HEK293 (cell line): ENCODE measurements around the gene PRSS12.

Experiments
- EGR2 ChIP-seq: fragments of 450-650 bp; formaldehyde crosslinking; IDR thresholded peaks from 2 replicates; pipeline ENCODE4 v1.5.1; 2016; ENCODE audit warnings: low read depth, missing biosample characterization, missing genetic modification characterization
- GLI2 ChIP-seq: fragments of 450-650 bp; formaldehyde crosslinking; IDR thresholded peaks from 2 replicates; pipeline ENCODE4; 2017; ENCODE audit warnings: missing biosample characterization, missing genetic modification characterization, low read depth, borderline replicate concordance
- GLIS2 ChIP-seq: fragments of 450-650 bp; formaldehyde crosslinking; IDR thresholded peaks from 2 replicates; pipeline ENCODE4 v1.5.1; 2016; ENCODE audit warnings: missing biosample characterization, missing genetic modification characterization
- KLF10 ChIP-seq: fragments of 450-650 bp; IDR thresholded peaks from 2 replicates; pipeline ENCODE4 v1.5.1; 2018; ENCODE audit warnings: missing biosample characterization, mild to moderate bottlenecking, missing genetic modification characterization
- MEIS1 ChIP-seq: sonication (generic); formaldehyde crosslinking; IDR thresholded peaks from 2 replicates; pipeline ENCODE4 v1.8.1; 2022; ENCODE audit warnings: missing genetic modification reagents, mild to moderate bottlenecking, borderline replicate concordance
- ZBTB7A ChIP-seq: fragments of 450-650 bp; formaldehyde crosslinking; IDR thresholded peaks from 2 replicates; pipeline ENCODE4 v1.5.1; 2016; ENCODE audit warnings: low read depth, missing biosample characterization, missing genetic modification characterization
- ZFP37 ChIP-seq: fragments of 450-650 bp; formaldehyde crosslinking; IDR thresholded peaks from 2 replicates; pipeline ENCODE4 v1.5.1; 2016; ENCODE audit warnings: missing biosample characterization, missing genetic modification characterization
- ZNF174 ChIP-seq: fragments of 450-650 bp; formaldehyde crosslinking; IDR thresholded peaks from 2 replicates; pipeline ENCODE4 v1.5.0; 2017; ENCODE audit warnings: missing biosample characterization, mild to moderate bottlenecking, missing genetic modification characterization
- ZNF2 ChIP-seq: fragments of 450-650 bp; formaldehyde crosslinking; IDR thresholded peaks from 2 replicates; pipeline ENCODE4 v1.5.1; 2016; ENCODE audit warnings: missing biosample characterization, missing genetic modification characterization
- ZNF24 ChIP-seq: fragments of 450-650 bp; formaldehyde crosslinking; IDR thresholded peaks from 2 replicates; pipeline ENCODE4 v1.5.1; 2016; ENCODE audit warnings: missing biosample characterization, missing genetic modification characterization
- ZNF280C ChIP-seq: fragments of 450-650 bp; formaldehyde crosslinking; IDR thresholded peaks from 2 replicates; pipeline ENCODE4 v1.5.1; 2016; ENCODE audit warnings: missing biosample characterization, missing genetic modification characterization
- ZNF311 ChIP-seq: fragments of 450-650 bp; formaldehyde crosslinking; IDR thresholded peaks from 2 replicates; pipeline ENCODE4 v1.5.1; 2017; ENCODE audit warnings: missing biosample characterization, missing genetic modification characterization, borderline replicate concordance
- ZNF354C ChIP-seq: fragments of 450-650 bp; formaldehyde crosslinking; IDR thresholded peaks from 2 replicates; pipeline ENCODE4 v1.5.1; 2016; ENCODE audit warnings: missing biosample characterization, missing genetic modification characterization, low read depth, borderline replicate concordance
- ZNF366 ChIP-seq: fragments of 450-650 bp; formaldehyde crosslinking; conservative IDR thresholded peaks from 2 replicates; pipeline ENCODE4 v1.5.1; 2016; ENCODE audit warnings: missing biosample characterization, missing genetic modification characterization
- ZNF488 ChIP-seq: fragments of 450-650 bp; formaldehyde crosslinking; IDR thresholded peaks from 2 replicates; pipeline ENCODE4 v1.5.1; 2016; ENCODE audit warnings: missing biosample characterization, missing genetic modification characterization
- ZNF521 ChIP-seq: fragments of 450-650 bp; formaldehyde crosslinking; IDR thresholded peaks from 2 replicates; pipeline ENCODE4 v1.5.1; 2017; ENCODE audit warnings: missing biosample characterization, mild to moderate bottlenecking, missing genetic modification characterization
- ZNF529 ChIP-seq: fragments of 450-650 bp; formaldehyde crosslinking; IDR thresholded peaks from 2 replicates; pipeline ENCODE4 v1.5.1; 2017; ENCODE audit warnings: missing genetic modification characterization, missing biosample characterization; ENCODE audit not compliant: insufficient replicate concordance
- ZNF707 ChIP-seq: fragments of 450-650 bp; formaldehyde crosslinking; IDR thresholded peaks from 2 replicates; pipeline ENCODE4 v1.5.1; 2016; ENCODE audit warnings: missing biosample characterization, missing genetic modification characterization
- ZNF777 ChIP-seq: fragments of 450-650 bp; formaldehyde crosslinking; IDR thresholded peaks from 2 replicates; pipeline ENCODE4 v1.5.1; 2017; ENCODE audit warnings: missing biosample characterization, missing genetic modification characterization, borderline replicate concordance
- ZSCAN18 ChIP-seq: fragments of 450-650 bp; formaldehyde crosslinking; IDR thresholded peaks from 2 replicates; pipeline ENCODE4 v1.5.1; 2016; ENCODE audit warnings: missing biosample characterization, missing genetic modification characterization
- TF ChIP-seq, protein P1 (sequence below): fragments of 450-650 bp; formaldehyde crosslinking; IDR thresholded peaks from 2 replicates; pipeline ENCODE4 v1.5.1; 2017; ENCODE audit warnings: missing biosample characterization, missing genetic modification characterization
- TF ChIP-seq, protein P2 (sequence below): fragments of 450-650 bp; formaldehyde crosslinking; IDR thresholded peaks from 2 replicates; pipeline ENCODE4 v1.5.1; 2016; ENCODE audit warnings: missing biosample characterization, missing genetic modification characterization
- TF ChIP-seq, protein P3 (sequence below): fragments of 450-650 bp; formaldehyde crosslinking; IDR thresholded peaks from 2 replicates; pipeline ENCODE4 v1.5.1; 2016; ENCODE audit warnings: missing biosample characterization, missing genetic modification characterization, borderline replicate concordance

PRSS12 gene

GRCh38 chr4:118327554-118328241 is 25.1 kb downstream of the PRSS12 start (continued):
- TF ChIP-seq ZSCAN18 (tag by site-specific recombination) (no peak), ZNF488 (tag by site-specific recombination) (peak; percentile 87), ZNF2 (tag by site-specific recombination) (peak; percentile 87; the same call in 1 of the 2 replicates), ZNF311 (tag by site-specific recombination) (no peak), GLIS2 (tag by site-specific recombination) (peak; percentile 31; the same call in 1 of the 2 replicates), ZNF521 (tag by site-specific recombination) (no peak), ZNF707 (no peak), ZNF280C (tag by site-specific recombination) (no peak), ZNF174 (tag by site-specific recombination) (no peak), ZNF777 (tag by site-specific recombination) (no peak), ZNF366 (peak; percentile 87), EGR2 (tag by site-specific recombination) (no peak), ZNF354C (tag by site-specific recombination) (0 out of 2 replicates have a peak, but pooled peaks have one; percentile 43), ZNF24 (tag by site-specific recombination) (peak; percentile 96), ZBTB7A (no peak), KLF10 (tag by site-specific recombination) (peak; percentile 89), ZNF529 (tag by site-specific recombination) (no peak), MEIS1 (CRISPR knock-in tag) (no peak), ZFP37 (tag by site-specific recombination) (no peak), GLI2 (tag by site-specific recombination) (peak; percentile 98)
- TF ChIP-seq, protein P1, sequence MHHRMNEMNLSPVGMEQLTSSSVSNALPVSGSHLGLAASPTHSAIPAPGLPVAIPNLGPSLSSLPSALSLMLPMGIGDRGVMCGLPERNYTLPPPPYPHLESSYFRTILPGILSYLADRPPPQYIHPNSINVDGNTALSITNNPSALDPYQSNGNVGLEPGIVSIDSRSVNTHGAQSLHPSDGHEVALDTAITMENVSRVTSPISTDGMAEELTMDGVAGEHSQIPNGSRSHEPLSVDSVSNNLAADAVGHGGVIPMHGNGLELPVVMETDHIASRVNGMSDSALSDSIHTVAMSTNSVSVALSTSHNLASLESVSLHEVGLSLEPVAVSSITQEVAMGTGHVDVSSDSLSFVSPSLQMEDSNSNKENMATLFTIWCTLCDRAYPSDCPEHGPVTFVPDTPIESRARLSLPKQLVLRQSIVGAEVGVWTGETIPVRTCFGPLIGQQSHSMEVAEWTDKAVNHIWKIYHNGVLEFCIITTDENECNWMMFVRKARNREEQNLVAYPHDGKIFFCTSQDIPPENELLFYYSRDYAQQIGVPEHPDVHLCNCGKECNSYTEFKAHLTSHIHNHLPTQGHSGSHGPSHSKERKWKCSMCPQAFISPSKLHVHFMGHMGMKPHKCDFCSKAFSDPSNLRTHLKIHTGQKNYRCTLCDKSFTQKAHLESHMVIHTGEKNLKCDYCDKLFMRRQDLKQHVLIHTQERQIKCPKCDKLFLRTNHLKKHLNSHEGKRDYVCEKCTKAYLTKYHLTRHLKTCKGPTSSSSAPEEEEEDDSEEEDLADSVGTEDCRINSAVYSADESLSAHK (tag by site-specific recombination), result peak; percentile 98
- TF ChIP-seq, protein P2, sequence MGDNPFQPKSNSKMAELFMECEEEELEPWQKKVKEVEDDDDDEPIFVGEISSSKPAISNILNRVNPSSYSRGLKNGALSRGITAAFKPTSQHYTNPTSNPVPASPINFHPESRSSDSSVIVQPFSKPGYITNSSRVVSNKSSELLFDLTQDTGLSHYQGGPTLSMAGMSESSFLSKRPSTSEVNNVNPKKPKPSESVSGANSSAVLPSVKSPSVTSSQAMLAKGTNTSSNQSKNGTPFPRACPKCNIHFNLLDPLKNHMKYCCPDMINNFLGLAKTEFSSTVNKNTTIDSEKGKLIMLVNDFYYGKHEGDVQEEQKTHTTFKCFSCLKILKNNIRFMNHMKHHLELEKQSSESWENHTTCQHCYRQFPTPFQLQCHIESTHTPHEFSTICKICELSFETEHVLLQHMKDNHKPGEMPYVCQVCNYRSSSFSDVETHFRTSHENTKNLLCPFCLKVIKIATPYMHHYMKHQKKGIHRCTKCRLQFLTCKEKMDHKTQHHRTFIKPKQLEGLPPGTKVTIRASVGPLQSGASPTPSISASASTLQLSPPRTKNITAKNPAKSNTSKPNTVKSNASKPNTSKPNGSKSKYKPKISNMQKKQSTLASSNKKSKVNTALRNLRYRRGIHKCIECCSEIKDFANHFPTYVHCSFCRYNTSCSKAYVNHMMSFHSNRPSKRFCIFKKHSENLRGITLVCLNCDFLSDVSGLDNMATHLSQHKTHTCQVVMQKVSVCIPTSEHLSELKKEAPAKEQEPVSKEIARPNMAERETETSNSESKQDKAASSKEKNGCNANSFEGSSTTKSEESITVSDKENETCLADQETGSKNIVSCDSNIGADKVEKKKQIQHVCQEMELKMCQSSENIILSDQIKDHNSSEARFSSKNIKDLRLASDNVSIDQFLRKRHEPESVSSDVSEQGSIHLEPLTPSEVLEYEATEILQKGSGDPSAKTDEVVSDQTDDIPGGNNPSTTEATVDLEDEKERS (tag by site-specific recombination), result no peak
- TF ChIP-seq, protein P3, sequence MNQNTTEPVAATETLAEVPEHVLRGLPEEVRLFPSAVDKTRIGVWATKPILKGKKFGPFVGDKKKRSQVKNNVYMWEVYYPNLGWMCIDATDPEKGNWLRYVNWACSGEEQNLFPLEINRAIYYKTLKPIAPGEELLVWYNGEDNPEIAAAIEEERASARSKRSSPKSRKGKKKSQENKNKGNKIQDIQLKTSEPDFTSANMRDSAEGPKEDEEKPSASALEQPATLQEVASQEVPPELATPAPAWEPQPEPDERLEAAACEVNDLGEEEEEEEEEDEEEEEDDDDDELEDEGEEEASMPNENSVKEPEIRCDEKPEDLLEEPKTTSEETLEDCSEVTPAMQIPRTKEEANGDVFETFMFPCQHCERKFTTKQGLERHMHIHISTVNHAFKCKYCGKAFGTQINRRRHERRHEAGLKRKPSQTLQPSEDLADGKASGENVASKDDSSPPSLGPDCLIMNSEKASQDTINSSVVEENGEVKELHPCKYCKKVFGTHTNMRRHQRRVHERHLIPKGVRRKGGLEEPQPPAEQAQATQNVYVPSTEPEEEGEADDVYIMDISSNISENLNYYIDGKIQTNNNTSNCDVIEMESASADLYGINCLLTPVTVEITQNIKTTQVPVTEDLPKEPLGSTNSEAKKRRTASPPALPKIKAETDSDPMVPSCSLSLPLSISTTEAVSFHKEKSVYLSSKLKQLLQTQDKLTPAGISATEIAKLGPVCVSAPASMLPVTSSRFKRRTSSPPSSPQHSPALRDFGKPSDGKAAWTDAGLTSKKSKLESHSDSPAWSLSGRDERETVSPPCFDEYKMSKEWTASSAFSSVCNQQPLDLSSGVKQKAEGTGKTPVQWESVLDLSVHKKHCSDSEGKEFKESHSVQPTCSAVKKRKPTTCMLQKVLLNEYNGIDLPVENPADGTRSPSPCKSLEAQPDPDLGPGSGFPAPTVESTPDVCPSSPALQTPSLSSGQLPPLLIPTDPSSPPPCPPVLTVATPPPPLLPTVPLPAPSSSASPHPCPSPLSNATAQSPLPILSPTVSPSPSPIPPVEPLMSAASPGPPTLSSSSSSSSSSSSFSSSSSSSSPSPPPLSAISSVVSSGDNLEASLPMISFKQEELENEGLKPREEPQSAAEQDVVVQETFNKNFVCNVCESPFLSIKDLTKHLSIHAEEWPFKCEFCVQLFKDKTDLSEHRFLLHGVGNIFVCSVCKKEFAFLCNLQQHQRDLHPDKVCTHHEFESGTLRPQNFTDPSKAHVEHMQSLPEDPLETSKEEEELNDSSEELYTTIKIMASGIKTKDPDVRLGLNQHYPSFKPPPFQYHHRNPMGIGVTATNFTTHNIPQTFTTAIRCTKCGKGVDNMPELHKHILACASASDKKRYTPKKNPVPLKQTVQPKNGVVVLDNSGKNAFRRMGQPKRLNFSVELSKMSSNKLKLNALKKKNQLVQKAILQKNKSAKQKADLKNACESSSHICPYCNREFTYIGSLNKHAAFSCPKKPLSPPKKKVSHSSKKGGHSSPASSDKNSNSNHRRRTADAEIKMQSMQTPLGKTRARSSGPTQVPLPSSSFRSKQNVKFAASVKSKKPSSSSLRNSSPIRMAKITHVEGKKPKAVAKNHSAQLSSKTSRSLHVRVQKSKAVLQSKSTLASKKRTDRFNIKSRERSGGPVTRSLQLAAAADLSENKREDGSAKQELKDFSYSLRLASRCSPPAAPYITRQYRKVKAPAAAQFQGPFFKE (tag by site-specific recombination), result no peak
